Stimulated activated CD8-positive, alpha-beta memory T cell treated with anti-CD3 and anti-CD28 coated beads, Interleukin-12 subunit alpha, Interleukin-12 subunit beta, amount 100 ng/mL, for 4 hours (primary cell): ENCODE measurements around the gene FOXB1.

Experiments
- DNase-seq: peaks from one replicate; pipeline ENCODE4 v3.0.0-alpha.2; 2020; ENCODE audit warnings: low read depth

The FOXB1 gene

DNA sequence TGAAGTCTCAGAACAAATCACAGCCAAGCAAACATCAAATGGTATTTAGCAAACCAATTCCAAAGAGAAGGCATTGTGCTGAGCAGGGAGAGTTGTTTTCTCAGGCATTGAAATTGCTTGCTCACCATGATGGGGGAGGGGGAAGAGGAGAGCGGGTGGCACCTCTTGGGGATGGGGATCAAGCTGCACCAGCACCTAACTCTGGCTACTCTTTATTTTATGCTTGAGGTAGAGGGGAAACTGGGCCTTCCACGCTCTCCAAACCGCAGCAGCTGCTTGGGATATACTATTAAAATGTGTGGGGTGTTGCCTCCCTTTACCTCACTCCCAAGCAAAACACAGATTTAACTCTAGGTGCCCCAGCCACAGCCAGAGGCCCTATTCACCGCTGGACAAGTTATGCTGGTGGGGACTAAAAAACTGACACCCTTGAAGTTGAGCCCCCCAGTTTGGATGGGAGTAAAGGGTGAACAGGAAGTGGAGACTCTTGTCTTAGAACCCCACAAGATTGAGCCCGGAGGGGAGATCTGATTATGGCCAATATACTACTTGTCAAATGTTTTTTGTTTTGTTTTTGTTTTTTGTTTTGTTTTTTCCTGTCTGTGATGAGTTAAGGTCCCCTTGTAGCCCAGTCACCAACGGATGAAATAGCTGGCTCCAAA lies 5.0 kb upstream of the FOXB1 start:
- no peak for DNase-seq

- no peak for DNase-seq
These were observed 4.4 kb upstream of the FOXB1 start for GRCh38 chr15:59999612-60000112.

- DNase-seq, result no peak
These were observed 3.8 kb upstream of the FOXB1 start for GRCh38 chr15:60000113-60000823.

GRCh38 chr15:60000824-60001609 lies 3.1 kb upstream of the FOXB1 start:
- DNase-seq, result no peak

DNA sequence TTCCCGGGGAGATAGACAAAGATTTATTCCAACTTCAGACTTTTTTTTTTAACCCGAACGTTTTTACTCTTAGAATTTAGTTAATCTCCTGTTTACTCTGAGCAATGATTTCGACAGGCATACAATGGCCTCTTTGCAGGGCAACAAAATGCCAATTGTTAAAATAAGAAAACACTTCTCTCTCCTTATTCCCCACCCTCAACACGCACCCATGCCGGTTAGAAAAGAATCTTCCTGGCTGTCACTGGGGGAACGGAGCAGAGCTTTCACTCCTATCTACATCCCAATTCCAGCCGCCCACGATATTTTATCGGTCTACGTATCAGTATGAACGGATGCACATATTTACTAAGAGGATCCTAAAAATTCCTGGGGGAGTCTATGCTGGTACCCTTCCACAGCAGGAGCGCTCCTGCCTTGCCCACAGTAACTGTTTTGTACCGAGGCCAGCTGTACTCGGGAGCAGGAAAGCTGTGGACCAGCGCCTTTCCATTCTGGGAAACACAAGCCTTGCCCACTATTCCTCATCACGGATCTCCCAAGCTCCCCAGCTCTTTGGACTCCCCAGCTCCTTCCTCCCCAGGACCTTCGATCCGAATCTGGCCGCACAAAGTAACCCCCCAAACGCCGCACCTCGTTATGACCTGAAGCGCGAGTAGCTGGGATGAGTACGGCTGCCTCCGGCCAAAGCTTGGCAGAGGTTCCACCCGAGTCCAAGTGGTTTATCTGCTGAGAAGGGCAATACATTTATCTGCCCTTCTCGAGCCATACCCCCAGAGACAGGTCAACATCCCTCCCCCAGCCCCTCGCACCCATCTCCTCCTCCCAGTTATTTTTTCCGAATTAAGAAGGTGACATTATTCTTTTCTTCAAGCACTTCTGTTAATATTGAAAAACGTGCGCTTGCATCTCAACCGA lies 2.2 kb upstream of the FOXB1 start:
- no peak for DNase-seq

- no peak for DNase-seq
These were observed 1.4 kb upstream of the FOXB1 start for GRCh38 chr15:60002528-60003218.

DNA sequence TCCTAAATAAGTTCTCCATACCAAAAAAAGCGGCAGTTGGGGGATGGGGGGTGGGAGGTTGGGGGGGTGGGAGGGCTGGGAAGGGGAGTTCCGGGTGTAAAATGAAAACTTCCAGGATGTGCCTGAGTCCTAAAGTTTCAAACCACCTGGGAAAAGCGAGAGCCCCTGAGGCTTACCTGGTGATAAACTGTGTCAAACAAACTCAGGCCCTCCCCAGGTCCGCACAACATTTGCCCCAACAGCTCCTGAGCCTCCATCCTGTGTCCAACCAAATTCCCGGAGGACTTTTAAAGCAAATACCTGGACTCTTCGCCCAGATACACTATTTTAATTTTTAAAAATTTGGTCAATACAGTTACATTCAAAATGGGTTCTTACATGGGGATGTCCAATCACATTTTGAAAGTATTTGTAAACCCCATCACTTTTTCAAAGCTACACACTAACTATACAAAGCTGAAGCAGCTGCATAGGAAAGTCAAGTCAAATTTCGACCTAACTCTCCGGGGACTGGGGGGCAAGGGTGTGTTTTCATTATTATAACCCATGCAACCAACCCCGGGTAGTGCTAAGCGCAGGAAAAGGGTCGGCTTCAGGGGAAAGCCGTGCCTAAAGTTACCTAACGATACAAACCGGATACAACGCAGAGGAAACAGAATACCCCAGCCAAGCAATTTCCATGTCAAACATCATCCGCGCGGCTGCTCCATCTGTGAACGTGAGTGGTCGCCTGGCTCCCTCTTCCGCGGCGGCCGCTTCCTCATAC lies 685 bp upstream of the FOXB1 start:
- DNase-seq, result no peak

- no peak for DNase-seq
These were observed 788 bp downstream of the FOXB1 start for GRCh38 chr15:60004846-60005351.

DNA sequence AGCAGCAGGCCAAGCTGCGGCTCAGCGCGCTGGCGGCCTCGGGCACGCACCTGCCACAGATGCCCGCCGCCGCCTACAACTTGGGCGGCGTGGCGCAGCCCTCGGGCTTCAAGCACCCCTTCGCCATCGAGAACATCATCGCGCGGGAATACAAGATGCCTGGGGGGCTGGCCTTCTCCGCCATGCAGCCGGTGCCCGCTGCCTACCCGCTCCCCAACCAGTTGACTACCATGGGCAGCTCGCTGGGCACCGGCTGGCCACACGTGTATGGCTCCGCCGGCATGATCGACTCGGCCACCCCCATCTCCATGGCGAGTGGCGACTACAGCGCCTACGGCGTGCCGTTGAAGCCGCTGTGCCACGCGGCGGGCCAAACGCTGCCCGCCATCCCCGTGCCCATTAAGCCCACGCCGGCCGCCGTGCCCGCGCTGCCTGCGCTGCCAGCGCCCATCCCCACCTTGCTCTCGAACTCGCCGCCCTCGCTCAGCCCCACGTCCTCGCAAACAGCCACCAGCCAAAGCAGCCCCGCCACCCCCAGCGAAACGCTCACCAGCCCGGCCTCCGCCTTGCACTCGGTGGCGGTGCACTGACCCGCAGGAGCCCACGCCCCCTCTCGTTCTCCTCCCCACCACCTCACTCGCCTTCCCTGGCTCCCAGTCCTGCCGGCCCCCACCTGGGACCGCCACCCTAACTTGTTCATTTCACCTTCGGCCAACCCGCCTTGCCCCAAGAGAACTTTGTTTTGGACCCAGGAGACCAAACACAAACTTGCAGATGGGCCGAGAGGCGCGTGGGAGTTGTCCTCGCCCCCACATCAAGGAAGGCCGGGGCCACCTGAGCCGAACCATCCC lies 1.5 kb downstream of the FOXB1 start:
- no peak for DNase-seq

DNA sequence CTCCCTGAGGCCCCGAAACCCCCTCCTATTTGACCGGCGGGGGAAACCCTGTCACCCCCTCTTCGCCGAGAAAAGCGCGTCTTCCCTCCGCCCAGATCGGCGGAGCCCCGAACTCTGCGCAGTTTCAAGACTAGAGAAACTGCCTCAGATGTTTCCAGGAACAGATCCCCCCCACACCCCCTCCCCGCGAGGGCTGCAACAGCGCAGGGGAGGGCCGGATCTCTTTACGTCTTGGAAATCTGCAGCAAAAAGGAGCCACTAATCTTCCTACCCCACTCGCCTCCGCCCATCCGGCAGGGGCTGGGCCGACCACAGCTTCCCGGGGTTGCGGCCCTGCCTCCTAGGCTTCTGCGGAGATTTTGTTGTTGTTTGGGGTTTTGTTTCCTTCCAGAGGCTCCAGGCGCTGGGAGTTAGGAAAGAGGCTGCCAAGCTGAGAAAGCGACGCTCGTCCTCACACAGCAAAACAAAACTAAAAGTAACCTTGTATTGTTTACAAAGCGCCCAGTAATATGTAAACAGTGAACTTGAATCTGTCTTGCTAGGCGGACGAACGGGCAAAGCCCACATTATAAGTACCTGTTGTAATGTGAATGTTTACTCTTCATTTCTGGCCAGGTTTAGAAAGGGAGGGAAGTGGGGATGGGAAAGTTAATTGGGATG lies 2.2 kb downstream of the FOXB1 start:
- DNase-seq, result no peak

GRCh38 chr15:60006873-60007272 lies 2.8 kb downstream of the FOXB1 start:
- DNase-seq, result no peak

DNA sequence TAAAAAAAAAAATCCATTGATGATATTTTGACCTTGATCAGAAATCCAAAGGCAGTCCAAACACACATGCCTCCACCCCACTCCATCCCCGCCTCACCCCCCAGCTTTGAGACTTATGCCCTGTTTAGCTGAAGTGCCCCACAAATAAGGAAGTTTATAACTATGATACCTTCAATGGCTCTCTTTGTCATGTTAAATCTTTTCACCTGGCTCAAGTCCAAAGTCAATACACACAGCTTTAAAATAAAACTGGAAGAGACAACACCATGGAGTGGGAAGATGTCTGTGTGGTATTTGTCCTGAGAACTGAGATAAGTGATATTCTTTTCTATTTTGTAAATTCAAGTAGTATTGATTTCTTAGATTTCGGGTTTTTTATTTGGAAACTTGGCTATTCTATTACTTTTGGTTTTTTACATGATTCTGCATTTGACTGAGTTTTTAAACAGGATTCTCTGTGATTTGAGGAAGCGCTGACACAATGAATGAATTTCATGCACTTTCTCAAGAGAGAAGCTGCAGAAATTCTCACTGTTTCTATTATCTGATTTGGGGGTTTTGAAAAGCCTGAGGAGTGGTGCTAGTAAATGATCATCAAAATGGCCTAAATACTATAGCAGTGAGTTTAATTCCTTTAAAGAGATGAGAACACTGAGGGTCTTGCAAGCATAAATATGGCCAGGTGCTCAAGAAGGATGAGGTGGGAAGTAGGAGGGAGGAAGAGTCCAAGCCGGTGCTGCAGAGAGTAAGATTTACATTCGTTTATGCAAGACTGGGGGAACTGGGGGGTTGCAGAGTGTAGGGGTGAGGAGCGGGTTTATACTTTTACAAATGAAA lies 5.2 kb downstream of the FOXB1 start:
- no peak for DNase-seq

DNA sequence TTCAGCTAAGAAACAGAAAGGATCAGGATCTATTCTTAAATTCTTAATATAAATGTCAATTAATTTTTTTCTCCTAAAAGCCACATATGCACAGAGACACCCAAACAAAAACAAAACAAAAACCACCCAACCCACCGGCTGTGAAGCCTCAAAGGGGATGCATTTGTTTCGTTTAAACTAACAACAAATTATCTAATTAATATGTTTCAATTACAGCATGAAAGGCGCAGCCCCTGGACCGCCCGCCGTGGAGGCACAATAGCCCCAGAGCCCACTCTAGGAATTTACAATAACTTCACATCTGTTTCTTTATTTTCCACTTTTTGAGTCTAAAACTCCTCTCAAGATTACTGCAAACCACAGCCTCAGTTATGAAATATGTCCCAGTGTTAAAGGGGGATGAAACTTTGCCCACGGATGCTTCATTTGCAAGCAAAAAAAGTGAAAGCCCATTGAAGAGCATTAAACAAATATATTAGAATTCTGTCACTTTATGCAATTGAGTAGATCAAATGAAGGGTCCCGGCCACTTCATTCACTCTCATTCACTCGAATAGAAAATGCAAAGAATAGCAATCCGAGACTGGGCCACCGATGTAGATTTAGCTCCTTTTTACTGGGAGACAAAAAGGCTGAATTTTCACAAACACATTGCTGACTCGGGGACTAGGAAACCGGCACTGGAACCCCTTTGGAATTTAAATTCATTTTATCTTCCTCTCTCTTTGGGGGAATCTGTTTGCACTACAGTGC lies 6.0 kb downstream of the FOXB1 start:
- DNase-seq, result no peak

- DNase-seq, result no peak
These were observed 6.7 kb downstream of the FOXB1 start for GRCh38 chr15:60010858-60011257.

DNA sequence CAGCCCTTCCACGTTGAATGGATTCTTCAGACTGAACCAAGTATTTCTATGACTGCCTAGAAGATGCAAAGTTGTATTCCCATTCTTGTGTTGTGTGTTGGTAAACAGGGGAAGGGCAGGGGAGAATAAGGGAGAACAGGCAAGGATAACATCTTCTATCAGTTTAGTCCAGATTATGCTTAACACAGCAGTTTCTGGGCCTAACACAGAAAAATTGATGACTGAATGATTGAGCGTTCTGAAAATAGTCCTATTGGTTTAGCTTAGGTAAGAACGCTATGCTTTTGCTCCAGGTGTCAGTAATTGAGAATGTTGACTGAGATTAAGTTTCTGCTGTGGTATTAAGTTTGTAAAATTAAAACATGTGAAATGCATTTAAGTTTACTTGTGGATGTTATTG lies 8.6 kb downstream of the FOXB1 start:
- no peak for DNase-seq

GRCh38 chr15:60017538-60018520 lies 13.7 kb downstream of the FOXB1 start:
- DNase-seq, result no peak
